Suprapubic skin (tissue), 4 donors: Measurements from ENCODE around the gene EML4. TPM values are rescaled to one million over a fixed set of nuclear protein-coding genes. Genes with fewer than 3 reads are reported as not detected.

Experiments
- DNase-seq, 2 donors: peaks; one replicate each; pipeline ENCODE4 v3.0.0-alpha.2; 2019; ENCODE audit warnings: low spot score in 2 of 2
- H3K27ac ChIP-seq: fragments of 200-600 bp; sonication (generic); one replicate; pipeline ENCODE4 v1.5.1; 2019
- H3K27me3 ChIP-seq: fragments of 200-600 bp; sonication (generic); one replicate; pipeline ENCODE4 v1.5.1; 2019
- H3K36me3 ChIP-seq: fragments of 200-600 bp; sonication (generic); one replicate; pipeline ENCODE4 v1.5.1; 2019
- H3K4me1 ChIP-seq: fragments of 200-600 bp; sonication (generic); one replicate; pipeline ENCODE4 v1.5.1; 2019
- H3K4me3 ChIP-seq: fragments of 200-600 bp; sonication (generic); one replicate; pipeline ENCODE4 v1.5.1; 2019; ENCODE audit warnings: mild to moderate bottlenecking
- H3K9me3 ChIP-seq: fragments of 200-600 bp; sonication (generic); one replicate; pipeline ENCODE4 v1.5.1; 2019
- CTCF ChIP-seq, 2 donors: fragments of 200-600 bp in 1 of 2; fragments of 450-650 bp in 1 of 2; sonication (generic) in 1 of 2; IDR thresholded peaks; one replicate each; pipeline ENCODE4 v1.5.1; 2016 to 2019; ENCODE audit warnings: antibody characterized with exemption in 2 of 2, mild to moderate bottlenecking in 1 of 2, moderate library complexity in 1 of 2
- EP300 ChIP-seq: sonication (generic); formaldehyde crosslinking; IDR thresholded peaks from one replicate; pipeline ENCODE4 v1.6.1; 2017; ENCODE audit warnings: antibody characterized with exemption
- POLR2A ChIP-seq, 2 donors: fragments of 450-650 bp; IDR thresholded peaks; one replicate each; pipeline ENCODE4 v1.6.1; 2017; ENCODE audit warnings: antibody characterized with exemption in 2 of 2, mild to moderate bottlenecking in 2 of 2, moderate library complexity in 2 of 2
- POLR2AphosphoS5 ChIP-seq, 3 donors: sonication (generic); formaldehyde crosslinking; IDR thresholded peaks; one replicate each; pipeline ENCODE4 v1.6.1; 2017; ENCODE audit warnings: antibody characterized with exemption in 3 of 3
- WGBS: methylation state at CpG from one replicate; pipeline ENCODE4 v1.1.5; 2018; 5-methylcytosine and 5-hydroxymethylcytosine counted together
- total RNA-seq, 4 donors: library from RNA; depleted of rRNA; stranded (reverse); fragments of >200 nt; gene quantifications; one replicate each; pipeline ENCODE4 v1.1.0, GENCODE V29; 2016

EML4 gene
- total RNA-seq, 4 donors from 2014 or later: 38.9 to 67.1 (median 43.3) TPM

GRCh38 chr2:42289222-42289621 lies 120.1 kb downstream of the EML4 start:
- WGBS: 88% methylated on average over 4 of the region's 4 CpGs
- Histone ChIP-seq H3K9me3 (no peaks in the 10 kb centered on the region), H3K27me3 (no peaks in the 10 kb centered on the region), H3K36me3 (peaks cover 36% of the 10 kb centered on the region), H3K27ac (no peak overlapping the region), H3K4me3 (no peak overlapping the region), H3K4me1 (no peaks in the 10 kb centered on the region)
- DNase-seq: no peak
- TF ChIP-seq POLR2A (IDR thresholded peaks at IDR 0.05) (no peak), CTCF (IDR thresholded peaks at IDR 0.05) (no peak), EP300 (no peak), POLR2AphosphoS5 (IDR thresholded peaks at IDR 0.05) (no peak)

GRCh38 chr2:42290005-42290404 lies 120.9 kb downstream of the EML4 start:
- H3K4me1 ChIP-seq: no peaks in the 10 kb centered on the region
- no peak overlapping the region for H3K4me3 ChIP-seq
- no peak for TF ChIP-seq EP300
- TF ChIP-seq POLR2A (IDR thresholded peaks at IDR 0.05): no peak
- TF ChIP-seq CTCF (IDR thresholded peaks at IDR 0.05): no peak
- TF ChIP-seq POLR2AphosphoS5 (IDR thresholded peaks at IDR 0.05): no peak
- WGBS: 94% methylated on average over 8 of the region's 8 CpGs
- no peak overlapping the region for H3K27ac ChIP-seq
- no peaks in the 10 kb centered on the region for H3K9me3 ChIP-seq
- H3K36me3 ChIP-seq: peaks cover 39% of the 10 kb centered on the region
- H3K27me3 ChIP-seq: no peaks in the 10 kb centered on the region
- no peak for DNase-seq

GRCh38 chr2:42293019-42293418 lies 123.9 kb downstream of the EML4 start:
- H3K9me3 ChIP-seq: no peaks in the 10 kb centered on the region
- TF ChIP-seq POLR2A (IDR thresholded peaks at IDR 0.05): no peak
- no peak for TF ChIP-seq EP300
- TF ChIP-seq CTCF (IDR thresholded peaks at IDR 0.05): no peak
- no peak for TF ChIP-seq POLR2AphosphoS5 (IDR thresholded peaks at IDR 0.05)
- no peaks in the 10 kb centered on the region for H3K27me3 ChIP-seq
- no peak for DNase-seq
- WGBS: 99% methylated on average over 8 of the region's 8 CpGs
- no peak overlapping the region for H3K4me3 ChIP-seq
- no peak overlapping the region for H3K27ac ChIP-seq
- H3K4me1 ChIP-seq: peaks cover 7% of the 10 kb centered on the region
- peaks cover 58% of the 10 kb centered on the region for H3K36me3 ChIP-seq

GRCh38 chr2:42296226-42296625 lies 127.1 kb downstream of the EML4 start:
- no peak overlapping the region for H3K4me3 ChIP-seq
- TF ChIP-seq CTCF (IDR thresholded peaks at IDR 0.05): no peak
- no peak for TF ChIP-seq EP300
- TF ChIP-seq POLR2AphosphoS5 (IDR thresholded peaks at IDR 0.05): no peak
- TF ChIP-seq POLR2A (IDR thresholded peaks at IDR 0.05): no peak
- WGBS: 75% methylated on average over 2 of the region's 2 CpGs
- no peaks in the 10 kb centered on the region for H3K27me3 ChIP-seq
- H3K36me3 ChIP-seq: peaks cover 57% of the 10 kb centered on the region
- DNase-seq: no peak
- peaks cover 7% of the 10 kb centered on the region for H3K4me1 ChIP-seq
- H3K27ac ChIP-seq: no peak overlapping the region
- H3K9me3 ChIP-seq: no peaks in the 10 kb centered on the region

GRCh38 chr2:42297322-42297936 lies 128.3 kb downstream of the EML4 start:
- Histone ChIP-seq H3K9me3 (no peaks in the 10 kb centered on the region), H3K36me3 (peaks cover 48% of the 10 kb centered on the region), H3K4me3 (no peak overlapping the region), H3K27ac (no peak overlapping the region), H3K4me1 (peaks cover 7% of the 10 kb centered on the region), H3K27me3 (no peaks in the 10 kb centered on the region)
- 86% methylated on average over 2 of the region's 2 CpGs for WGBS
- TF ChIP-seq POLR2AphosphoS5 (IDR thresholded peaks at IDR 0.05) (no peak), EP300 (no peak), CTCF (IDR thresholded peaks at IDR 0.05) (no peak), POLR2A (IDR thresholded peaks at IDR 0.05) (no peak)
- no peak for DNase-seq
